Ovary (tissue), 3 donors: ENCODE measurements around the gene SYTL3.

ENCODE experiments used
- POLR2A ChIP-seq: fragments of 450-650 bp; IDR thresholded peaks from one replicate; pipeline ENCODE4 v1.6.1; 2017; ENCODE audit warnings: antibody characterized with exemption, mild to moderate bottlenecking, moderate library complexity
- TF ChIP-seq, protein P1 (sequence below), 3 donors: fragments of 450-650 bp in 2 of 3; fragments of 200-600 bp in 1 of 3; IDR thresholded peaks; one replicate each; pipeline versions ENCODE4 v1.5.1 to v1.8.0; 2016 to 2022; ENCODE audit warnings: antibody characterized with exemption in 3 of 3, mild to moderate bottlenecking in 1 of 3
- donor health status: DM: no; HTN: no; CAD: no.

DNA sequence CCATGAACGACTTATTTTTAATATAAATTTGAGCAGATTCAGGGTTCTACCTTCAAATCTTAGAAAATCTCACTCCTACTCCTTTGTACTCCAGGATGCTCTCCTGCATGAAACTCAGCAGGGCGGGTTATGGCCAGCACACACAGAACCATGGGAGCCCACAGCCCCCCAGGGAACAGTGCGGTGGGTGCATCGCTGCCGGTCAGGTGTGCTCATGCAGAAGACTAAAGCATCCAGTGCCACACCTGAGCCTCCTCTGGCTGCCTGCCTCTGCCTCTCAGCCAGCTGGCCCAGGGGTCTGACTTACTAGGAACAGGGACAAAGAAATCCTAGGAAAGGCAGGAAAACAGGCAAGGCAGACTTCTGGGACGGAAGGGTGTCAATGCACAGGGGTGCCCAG lies 137.5 kb downstream of the SYTL3 start:
- TF ChIP-seq, protein P1, sequence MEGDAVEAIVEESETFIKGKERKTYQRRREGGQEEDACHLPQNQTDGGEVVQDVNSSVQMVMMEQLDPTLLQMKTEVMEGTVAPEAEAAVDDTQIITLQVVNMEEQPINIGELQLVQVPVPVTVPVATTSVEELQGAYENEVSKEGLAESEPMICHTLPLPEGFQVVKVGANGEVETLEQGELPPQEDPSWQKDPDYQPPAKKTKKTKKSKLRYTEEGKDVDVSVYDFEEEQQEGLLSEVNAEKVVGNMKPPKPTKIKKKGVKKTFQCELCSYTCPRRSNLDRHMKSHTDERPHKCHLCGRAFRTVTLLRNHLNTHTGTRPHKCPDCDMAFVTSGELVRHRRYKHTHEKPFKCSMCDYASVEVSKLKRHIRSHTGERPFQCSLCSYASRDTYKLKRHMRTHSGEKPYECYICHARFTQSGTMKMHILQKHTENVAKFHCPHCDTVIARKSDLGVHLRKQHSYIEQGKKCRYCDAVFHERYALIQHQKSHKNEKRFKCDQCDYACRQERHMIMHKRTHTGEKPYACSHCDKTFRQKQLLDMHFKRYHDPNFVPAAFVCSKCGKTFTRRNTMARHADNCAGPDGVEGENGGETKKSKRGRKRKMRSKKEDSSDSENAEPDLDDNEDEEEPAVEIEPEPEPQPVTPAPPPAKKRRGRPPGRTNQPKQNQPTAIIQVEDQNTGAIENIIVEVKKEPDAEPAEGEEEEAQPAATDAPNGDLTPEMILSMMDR (IDR thresholded peaks at IDR 0.05): no peak
- no peak for TF ChIP-seq POLR2A
